HG03575 (cell line): ENCODE measurements around the gene TMIE.
"Not testable (repeated sequence)": the region's sequence is repeated elsewhere in the genome, so short reads cannot be mapped to it uniquely, and the experiment has no call there.

ENCODE experiments used
- ATAC-seq: cut with Tn5 transposase; IDR thresholded peaks from one replicate; pipeline ENCODE4 v1.9.1; 2021; ENCODE audit not compliant: unreplicated experiment, insufficient number of reproducible peaks, low FRiP score; ENCODE audit errors: extremely low read depth

The TMIE gene

DNA sequence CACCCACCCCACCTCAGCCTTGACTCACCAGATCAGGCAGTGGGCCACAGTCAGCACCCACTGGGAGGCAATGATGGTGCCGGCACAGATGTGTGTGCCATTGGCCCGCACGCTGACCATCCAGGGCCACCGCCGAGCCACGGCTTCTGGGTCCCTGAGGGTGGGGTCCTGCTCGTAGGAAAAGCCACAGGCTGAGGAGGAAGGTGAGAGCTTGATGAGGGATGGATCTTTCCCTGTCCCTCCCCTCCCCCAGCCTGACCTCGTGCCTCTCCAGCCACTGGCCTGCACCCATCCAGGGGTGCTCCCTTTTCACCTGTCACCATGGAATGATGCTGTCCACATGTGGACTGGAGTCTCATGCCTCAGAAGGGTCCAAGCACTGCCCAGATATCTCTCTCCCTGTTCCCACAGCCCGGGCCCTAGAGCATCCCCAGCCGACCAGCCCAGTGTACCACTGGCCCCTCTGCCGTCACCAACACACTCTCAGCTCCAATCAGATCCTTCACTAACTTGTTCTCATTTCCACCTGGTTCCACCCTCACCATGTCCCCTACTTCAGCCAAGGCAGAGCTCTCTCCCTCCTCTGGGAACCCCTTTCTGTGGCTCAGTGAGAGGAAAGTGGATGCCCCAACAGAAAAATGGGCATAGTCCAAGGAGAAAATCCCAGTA, 14.4 kb downstream of the TMIE start:
- ATAC-seq = no peak

DNA sequence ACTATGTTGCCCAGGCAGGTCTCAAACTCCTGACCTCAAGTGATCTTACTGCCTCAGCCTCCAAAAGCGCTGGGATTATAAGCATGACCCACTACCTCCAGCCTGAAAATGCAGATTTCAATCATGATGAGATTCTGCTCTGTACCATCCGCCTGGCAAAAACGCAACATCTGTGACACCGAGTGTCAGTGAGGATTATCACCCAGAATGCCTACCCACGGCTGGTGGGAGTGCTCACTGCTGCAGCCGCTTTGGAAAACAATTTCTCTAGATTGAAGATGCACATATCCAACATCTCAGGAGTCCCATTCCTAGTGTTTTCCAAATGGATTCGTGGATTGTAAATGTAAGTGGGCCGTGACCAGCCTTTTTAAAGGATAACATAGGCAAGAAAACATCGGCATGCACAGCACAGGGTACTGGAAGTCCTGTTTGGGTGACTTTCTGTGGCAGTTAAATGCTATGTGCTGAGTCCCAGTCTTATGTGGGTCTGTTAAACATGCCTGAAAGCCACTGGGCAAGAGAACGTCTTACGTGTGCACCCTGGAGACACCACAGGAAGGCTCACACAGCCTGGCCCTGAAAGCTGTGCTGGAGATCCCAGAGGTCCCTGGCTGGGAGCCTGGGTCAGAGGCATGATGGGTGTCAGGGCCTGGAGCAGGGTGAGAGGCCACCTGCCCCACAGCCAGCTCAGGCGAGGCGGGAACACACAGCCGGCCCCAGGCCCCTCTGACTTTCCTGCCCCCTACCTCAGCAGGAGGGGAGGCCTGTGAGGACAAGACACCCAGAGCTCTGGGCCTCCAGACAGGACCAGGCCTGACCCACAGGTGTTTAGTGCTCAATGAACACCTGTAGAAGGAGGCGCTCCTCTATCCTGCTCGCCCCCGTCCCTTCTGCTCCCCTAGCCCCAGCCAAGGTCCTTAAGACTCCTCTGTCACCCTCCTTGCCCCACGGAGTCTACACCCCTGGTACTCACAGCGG, 15.6 kb downstream of the TMIE start:
- ATAC-seq = no peak

DNA sequence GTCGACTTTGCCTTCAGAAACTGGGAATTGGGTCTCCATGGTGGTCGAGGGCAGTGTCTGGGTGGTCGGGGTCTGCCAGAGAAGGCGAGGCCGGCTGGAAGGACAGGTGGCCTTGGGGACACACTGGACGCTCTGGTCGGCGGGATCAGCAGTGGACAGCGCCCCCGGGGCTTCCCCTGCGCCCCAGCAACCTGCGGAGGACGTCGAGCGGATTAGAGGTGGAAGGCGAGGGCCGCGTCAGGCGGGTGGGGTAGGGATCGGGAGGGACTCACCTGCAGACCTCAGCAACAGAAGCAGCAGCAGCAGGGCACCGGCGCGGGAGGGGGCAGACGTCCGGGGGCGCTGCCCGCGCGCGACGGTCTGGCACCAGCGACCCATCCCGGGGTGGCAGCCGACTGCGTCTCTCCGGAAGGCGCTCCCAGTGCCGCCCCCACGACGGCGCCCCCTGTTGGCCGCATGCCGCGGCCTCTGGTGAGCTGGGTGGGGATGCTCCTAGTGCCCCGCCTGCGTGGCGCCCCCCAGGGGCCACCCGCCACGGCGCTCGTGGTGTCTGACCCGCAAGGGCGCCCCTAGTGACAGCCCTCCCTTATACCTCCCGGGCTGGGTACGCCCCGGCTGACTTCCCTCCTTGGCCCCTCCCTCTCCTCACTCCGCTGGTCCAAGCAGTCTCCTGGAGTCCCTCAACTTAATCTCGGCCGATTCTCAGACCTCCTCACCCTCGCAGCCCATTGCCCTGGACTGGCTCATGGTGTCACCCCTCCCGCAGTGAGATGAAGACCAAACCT, 16.4 kb downstream of the TMIE start, which contains the start of gene PRSS50:
Gene PRSS50 (minus strand): TSS at position 423 of the 785 bp plus-strand sequence. CDS start 45 bp downstream, at position 378.
- no peak for ATAC-seq

GRCh38 chr3:46719044-46719565, 17.9 kb downstream of the TMIE start:
- ATAC-seq = no peak

GRCh38 chr3:46719735-46720271, 18.6 kb downstream of the TMIE start:
- ATAC-seq = no peak

- no peak for ATAC-seq
These were observed 19.8 kb downstream of the TMIE start for GRCh38 chr3:46721009-46721408.

- no peak for ATAC-seq
These were observed 21.3 kb downstream of the TMIE start for GRCh38 chr3:46722443-46722842.

DNA sequence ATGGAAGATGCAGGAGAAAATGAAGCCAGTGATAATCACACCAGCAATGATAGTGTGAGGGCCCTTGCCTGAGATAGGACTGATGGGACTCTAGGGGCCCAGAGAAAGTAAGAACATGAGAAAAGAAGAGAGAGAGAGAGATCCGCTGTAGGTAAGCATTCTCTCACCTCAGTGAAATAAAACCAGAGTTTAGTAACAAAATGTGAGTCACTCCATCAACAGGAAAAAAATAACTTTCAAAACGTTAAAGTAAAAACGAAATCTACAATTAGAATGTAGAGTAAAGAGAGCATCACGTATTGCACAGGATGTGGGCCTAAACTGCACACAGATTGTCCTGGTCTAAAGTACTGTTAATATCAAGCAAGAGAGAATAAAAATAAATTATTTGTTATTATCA, 23.2 kb downstream of the TMIE start:
- no peak for ATAC-seq

DNA sequence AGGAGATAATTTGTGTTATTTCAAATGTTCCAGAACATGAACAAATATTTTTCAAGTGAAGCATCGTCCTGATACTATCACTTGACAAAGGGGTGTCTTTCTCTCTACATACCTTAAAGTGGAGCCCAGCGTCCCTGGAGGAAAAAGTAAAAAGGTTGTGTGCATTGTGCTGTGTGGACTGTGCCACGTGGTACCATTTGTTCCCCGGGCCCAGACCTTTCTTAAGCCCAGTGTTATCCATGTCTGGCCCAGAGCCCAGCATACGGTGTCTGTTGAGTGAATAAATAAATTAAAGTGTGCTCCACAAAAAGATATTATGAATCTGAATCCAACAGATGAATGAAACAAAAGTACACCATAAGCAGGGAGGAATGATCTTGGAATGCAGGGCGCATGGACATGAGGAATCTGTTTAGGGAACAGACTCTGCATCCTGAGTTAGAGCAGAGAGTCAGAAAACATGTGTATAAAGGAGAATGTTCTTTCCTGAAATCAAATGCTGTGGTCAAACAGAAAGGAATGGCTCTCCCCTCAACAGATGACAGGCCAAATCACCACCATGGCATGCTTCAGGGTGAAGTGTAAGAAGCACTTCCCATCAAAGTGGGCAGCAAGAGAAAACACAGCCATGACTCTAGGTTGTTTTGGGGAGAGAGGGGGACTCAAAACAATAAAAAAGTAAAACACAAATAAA, 24.6 kb downstream of the TMIE start:
- no peak for ATAC-seq

- ATAC-seq = no peak
These were observed 27.8 kb downstream of the TMIE start for GRCh38 chr3:46729038-46729437.

GRCh38 chr3:46730819-46731218, 29.6 kb downstream of the TMIE start:
- no peak for ATAC-seq

DNA sequence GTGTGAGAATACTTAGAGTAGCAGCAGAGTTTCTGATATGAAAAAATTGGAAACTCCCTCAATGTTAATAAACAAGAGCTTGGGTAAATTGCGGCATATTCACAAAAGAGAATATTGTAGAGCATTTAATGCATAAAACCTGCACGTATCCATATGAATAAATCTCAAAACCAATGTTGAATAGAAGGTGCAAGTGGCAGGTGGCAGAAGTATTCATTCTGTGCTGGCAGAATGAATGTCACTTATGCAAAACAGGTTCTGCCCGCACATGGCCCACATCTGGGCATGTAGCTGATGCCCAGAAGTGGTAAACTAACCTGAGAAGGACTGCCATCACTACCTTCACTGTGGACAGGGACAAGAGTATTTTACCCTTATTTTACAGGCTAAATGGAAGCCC, 30.6 kb downstream of the TMIE start:
- ATAC-seq = no peak

- no peak for ATAC-seq
These were observed 32.0 kb downstream of the TMIE start for GRCh38 chr3:46733026-46733800.

GRCh38 chr3:46734773-46735172, 33.6 kb downstream of the TMIE start:
- no peak for ATAC-seq

GRCh38 chr3:46736006-46736872, 35.0 kb downstream of the TMIE start:
- ATAC-seq = no peak

DNA sequence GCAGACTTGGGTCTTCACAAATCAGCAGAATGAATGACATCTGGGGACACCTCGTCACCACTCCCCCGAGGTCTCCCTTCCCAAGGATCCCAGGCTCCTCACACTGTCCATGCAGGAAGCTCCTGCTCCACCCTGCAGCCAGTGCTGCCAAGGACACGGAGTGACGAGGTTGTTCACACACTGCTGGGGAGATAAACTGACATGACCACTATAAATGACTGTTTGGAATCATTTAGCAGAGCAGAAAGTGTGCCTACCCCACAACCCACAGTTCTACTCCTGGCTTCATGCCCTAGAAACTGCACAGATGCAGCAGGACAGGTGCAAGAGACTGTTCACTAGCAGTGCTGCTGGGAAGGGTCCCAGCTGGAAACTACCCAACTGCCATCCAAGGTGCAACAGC, 36.1 kb downstream of the TMIE start:
- ATAC-seq = no peak

GRCh38 chr3:46739565-46739964, 38.4 kb downstream of the TMIE start:
- not testable (repeated sequence) for ATAC-seq
